Activated B cell treated with CpG ODN at 0.5 μM for 24 hours (primary cell): ENCODE data around the gene EFNA3. TPM values are rescaled to one million over a fixed set of nuclear protein-coding genes. Genes with fewer than 3 reads are reported as not detected.

Source experiments
- ATAC-seq: fragments of 200-7000 bp; cut with Tn5 transposase; one replicate; pipeline ENCODE4 v1.10.0; 2021; ENCODE audit warnings: low read depth, mild to moderate bottlenecking, moderate library complexity
- CTCF ChIA-PET: fragments of 350-600 bp; sonication (Branson Sonifier 250); formaldehyde crosslinking; loops from one replicate; lab custom pipeline; 2021; ENCODE audit warnings: antibody characterized with exemption; lab: Charles Lee
- POLR2A ChIA-PET: fragments of 350-600 bp; sonication (Branson Sonifier 250); formaldehyde crosslinking; loops from one replicate; lab custom pipeline; 2021; ENCODE audit warnings: antibody characterized with exemption; lab: Charles Lee
- DNase-seq: peaks from one replicate; pipeline ENCODE4 v3.0.0; 2022
- H3K27ac Mint-ChIP-seq: one replicate; pipeline ENCODE4 v1.8.0; 2020; ENCODE audit warnings: mixed read lengths
- H3K27me3 Mint-ChIP-seq: one replicate; pipeline ENCODE4 v1.8.0; 2021; ENCODE audit warnings: mixed read lengths
- H3K36me3 Mint-ChIP-seq: one replicate; pipeline ENCODE4 v1.8.0; 2021; ENCODE audit warnings: low read depth, mixed read lengths
- H3K4me1 Mint-ChIP-seq: one replicate; pipeline ENCODE4 v1.8.0; 2021; ENCODE audit warnings: mixed read lengths
- H3K4me3 Mint-ChIP-seq: one replicate; pipeline ENCODE4 v1.8.0; 2020; ENCODE audit warnings: mild to moderate bottlenecking, mixed read lengths
- H3K9me3 Mint-ChIP-seq: one replicate; pipeline ENCODE4 v1.8.0; 2020; ENCODE audit warnings: mixed read lengths
- CTCF ChIP-seq: fragments of 200-600 bp; IDR thresholded peaks from one replicate; pipeline ENCODE4 v1.8.0; 2022; ENCODE audit warnings: antibody characterized with exemption, mild to moderate bottlenecking
- intact Hi-C: fragments of 100-400 bp; cut with micrococcal nuclease; formaldehyde crosslinking; loops from one replicate; pipeline ENCODE4 v1.15.1; 2024
- total RNA-seq: library from RNA; stranded (reverse); gene quantifications from 2 replicates; pipeline ENCODE4 v1.2.3, GENCODE V29; 2022

EFNA3 gene
- total RNA-seq, 1 donor from 2014 or later = 1.2 TPM

GRCh38 chr1:155108296-155108695 is 29.7 kb downstream of the EFNA3 start:
- CTCF ChIA-PET = interaction anchor here (0.7 kb wide), 1 partner anchor 10 kb away, joined by 3 read pairs; no protein-coding TSS in a partner anchor
- Mint-ChIP-seq H3K4me1 (no peaks in the 10 kb centered on the region), H3K9me3 (no peaks in the 10 kb centered on the region), H3K27ac (no peak overlapping the region), H3K4me3 (no peak overlapping the region), H3K27me3 (peaks cover 2% of the 10 kb centered on the region), H3K36me3 (no peaks in the 10 kb centered on the region)
- POLR2A ChIA-PET = no interaction called here
- intact Hi-C loops = no loop called here
- DNase-seq = no peak
- no peak for TF ChIP-seq CTCF
- no peak for ATAC-seq

GRCh38 chr1:155110381-155110780 is 31.7 kb downstream of the EFNA3 start:
- no peaks in the 10 kb centered on the region for H3K9me3 Mint-ChIP-seq
- DNase-seq = no peak
- intact Hi-C loops = no loop called here
- CTCF ChIA-PET = interaction anchor here (1.0 kb wide), 1 partner anchor 63 kb away, joined by 3 read pairs; the partner anchor contains the start of gene KRTCAP2
- H3K27ac Mint-ChIP-seq = no peak overlapping the region
- H3K4me3 Mint-ChIP-seq = no peak overlapping the region
- POLR2A ChIA-PET = no interaction called here
- no peak for TF ChIP-seq CTCF
- ATAC-seq = no peak
- no peaks in the 10 kb centered on the region for H3K36me3 Mint-ChIP-seq
- H3K4me1 Mint-ChIP-seq = no peaks in the 10 kb centered on the region
- H3K27me3 Mint-ChIP-seq = no peaks in the 10 kb centered on the region

- CTCF ChIA-PET = interaction anchor here (1.0 kb wide), 1 partner anchor 62 kb away, joined by 3 read pairs; the partner anchor contains the start of gene KRTCAP2
- no peak for ATAC-seq
- no peak overlapping the region for H3K4me3 Mint-ChIP-seq
These were observed 32.2 kb downstream of the EFNA3 start for GRCh38 chr1:155110826-155111225.

GRCh38 chr1:155113450-155113980 is 34.9 kb downstream of the EFNA3 start:
- no peaks in the 10 kb centered on the region for H3K9me3 Mint-ChIP-seq
- H3K4me3 Mint-ChIP-seq = no peak overlapping the region
- H3K4me1 Mint-ChIP-seq = no peaks in the 10 kb centered on the region
- DNase-seq (no peak), ATAC-seq (no peak)
- no peak overlapping the region for H3K27ac Mint-ChIP-seq
- ChIA-PET CTCF (no interaction called here), POLR2A (no interaction called here)
- intact Hi-C loops = no loop called here
- TF ChIP-seq CTCF = no peak
- H3K36me3 Mint-ChIP-seq = no peaks in the 10 kb centered on the region
- peaks cover 8% of the 10 kb centered on the region for H3K27me3 Mint-ChIP-seq

More at GRCh38 chr1:155110826-155111225, 32.2 kb downstream of the EFNA3 start:
- H3K27ac Mint-ChIP-seq = no peak overlapping the region
- H3K27me3 Mint-ChIP-seq = no peaks in the 10 kb centered on the region
- no peaks in the 10 kb centered on the region for H3K36me3 Mint-ChIP-seq
- POLR2A ChIA-PET = no interaction called here
- intact Hi-C loops = no loop called here
- TF ChIP-seq CTCF = no peak
- H3K4me1 Mint-ChIP-seq = no peaks in the 10 kb centered on the region
- no peaks in the 10 kb centered on the region for H3K9me3 Mint-ChIP-seq
- no peak for DNase-seq

GRCh38 chr1:155116113-155116764 is 37.6 kb downstream of the EFNA3 start:
- no peak for ATAC-seq
- no peaks in the 10 kb centered on the region for H3K4me1 Mint-ChIP-seq
- no peak overlapping the region for H3K4me3 Mint-ChIP-seq
- H3K9me3 Mint-ChIP-seq = no peaks in the 10 kb centered on the region
- CTCF ChIA-PET = interaction anchor here (1.5 to 1.8 kb wide), 3 partner anchors 19 to 57 kb away, joined by 3 to 9 read pairs (median 3); partner anchors contain the start of genes KRTCAP2 and SLC50A1
- POLR2A ChIA-PET = interaction anchor here (1.4 kb wide), 1 partner anchor 19 kb away, joined by 5 read pairs; the partner anchor contains the start of gene SLC50A1
- H3K27ac Mint-ChIP-seq = no peak overlapping the region
- peaks cover 12% of the 10 kb centered on the region for H3K27me3 Mint-ChIP-seq
- no peak for TF ChIP-seq CTCF
- no peaks in the 10 kb centered on the region for H3K36me3 Mint-ChIP-seq
- DNase-seq = no peak
- intact Hi-C loops = no loop called here
